Embryonic facial prominence (tissue), 1 donor: ENCODE data around the gene UCN2.
"Not testable (repeated sequence)": the region's sequence is repeated elsewhere in the genome, so short reads cannot be mapped to it uniquely, and the experiment has no call there.

Experiments used
- DNase-seq: peaks from one replicate; pipeline ENCODE4 v3.0.0-alpha.2; 2016; ENCODE audit errors: extremely low spot score

The UCN2 gene

DNA sequence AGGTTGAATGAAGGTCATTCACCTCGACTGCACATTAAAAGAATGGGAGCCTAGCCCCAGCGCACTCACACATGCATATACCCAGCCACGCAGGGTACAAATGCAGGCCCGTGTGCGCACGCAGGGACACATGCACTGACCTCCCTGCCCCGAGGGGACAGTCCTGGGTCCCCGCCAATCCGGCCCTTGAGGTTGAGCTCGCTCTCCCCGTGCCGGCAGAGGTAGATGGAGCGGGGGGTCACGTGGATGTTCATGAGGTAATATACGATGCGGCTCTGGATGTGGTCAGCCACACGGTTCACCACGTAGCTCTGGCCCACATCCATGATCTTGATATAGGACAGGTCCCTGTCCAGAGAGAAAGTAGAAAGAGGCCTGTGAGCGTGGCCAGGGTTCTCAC is 27.5 kb downstream of the UCN2 start:
- no peak for DNase-seq

- DNase-seq: no peak
These were observed 28.0 kb downstream of the UCN2 start for GRCh38 chr3:48535578-48535977.

DNA sequence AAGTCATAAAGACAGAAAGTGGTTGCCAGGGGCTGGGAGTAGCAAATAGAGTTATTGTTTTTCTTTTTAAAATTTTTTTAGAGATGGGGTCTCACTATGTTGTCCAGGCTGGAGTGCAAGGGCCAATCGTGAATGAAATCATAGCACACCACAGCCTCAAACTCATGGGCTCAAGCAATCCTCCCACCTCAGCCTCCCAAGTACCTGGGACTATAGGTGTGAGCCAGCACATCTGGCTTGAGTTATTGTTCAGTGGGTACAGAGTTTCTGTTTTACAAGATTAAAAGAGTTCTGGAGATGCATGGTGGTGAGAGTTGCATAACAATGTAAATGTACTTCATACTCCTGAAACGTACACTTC is 30.6 kb downstream of the UCN2 start:
- DNase-seq: no peak

- no peak for DNase-seq
These were observed 31.2 kb downstream of the UCN2 start for GRCh38 chr3:48532271-48532976.

- not testable (repeated sequence) for DNase-seq
These were observed 32.9 kb downstream of the UCN2 start for GRCh38 chr3:48530701-48531100.

DNA sequence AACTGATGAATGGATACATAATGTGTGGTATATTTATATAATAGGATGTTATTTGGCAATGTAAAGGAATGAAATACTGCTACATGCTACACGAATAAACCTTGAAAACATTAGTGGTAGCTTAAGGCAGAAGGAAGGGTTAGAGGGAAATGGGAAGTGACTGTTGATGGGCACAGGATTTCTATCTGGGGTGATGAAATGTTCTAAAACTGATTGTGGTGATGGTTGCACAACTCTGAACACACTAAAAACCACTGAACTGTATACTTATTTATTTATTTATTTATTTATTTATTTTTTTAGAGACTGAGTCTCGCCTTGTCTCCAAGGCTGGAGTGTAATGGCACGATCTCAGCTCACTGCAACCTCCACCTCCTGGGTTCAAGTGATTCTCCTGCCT is 34.8 kb downstream of the UCN2 start:
- DNase-seq: no peak

DNA sequence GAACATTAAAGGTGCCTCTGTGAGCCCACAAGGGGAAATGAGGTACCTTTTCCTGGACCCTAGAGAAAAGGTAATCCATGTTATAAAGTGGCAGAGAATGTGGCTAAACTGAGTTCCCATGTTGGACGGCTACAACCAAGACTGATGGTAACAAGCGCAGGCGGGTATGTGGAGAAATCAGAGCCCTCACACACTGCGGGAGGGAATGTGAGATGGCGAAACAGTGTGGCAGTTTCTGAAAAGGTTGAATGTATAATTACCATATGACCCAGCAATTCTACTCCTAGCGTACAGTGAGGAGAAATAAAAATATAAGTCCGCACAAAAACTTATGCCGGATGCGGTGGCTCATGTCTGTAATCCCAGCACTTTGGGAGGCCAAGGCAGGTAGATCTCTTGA is 35.5 kb downstream of the UCN2 start:
- no peak for DNase-seq

GRCh38 chr3:48524970-48525369 is 38.6 kb downstream of the UCN2 start:
- no peak for DNase-seq

DNA sequence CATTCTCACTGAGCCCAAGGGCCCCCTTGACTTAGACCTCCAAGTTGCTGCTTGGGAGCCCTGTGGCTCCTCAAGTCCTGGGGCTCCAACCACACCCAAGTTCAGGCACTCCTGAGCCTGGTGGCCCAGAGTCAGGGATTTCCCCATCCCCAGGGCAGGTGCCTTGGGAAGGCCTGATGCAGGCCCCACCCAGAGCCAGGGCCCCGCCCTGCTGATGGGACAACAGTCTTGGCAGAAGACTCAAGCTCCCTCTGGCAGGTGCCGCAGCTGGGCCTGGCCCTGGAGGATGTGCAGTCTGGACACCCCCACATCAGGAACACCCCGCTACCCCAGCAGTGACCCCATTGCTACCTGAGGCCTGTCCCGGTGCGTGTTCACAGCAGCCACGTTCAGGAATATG is 41.9 kb downstream of the UCN2 start:
- no peak for DNase-seq

- DNase-seq: no peak
These were observed 44.3 kb downstream of the UCN2 start for GRCh38 chr3:48519277-48519643.

DNA sequence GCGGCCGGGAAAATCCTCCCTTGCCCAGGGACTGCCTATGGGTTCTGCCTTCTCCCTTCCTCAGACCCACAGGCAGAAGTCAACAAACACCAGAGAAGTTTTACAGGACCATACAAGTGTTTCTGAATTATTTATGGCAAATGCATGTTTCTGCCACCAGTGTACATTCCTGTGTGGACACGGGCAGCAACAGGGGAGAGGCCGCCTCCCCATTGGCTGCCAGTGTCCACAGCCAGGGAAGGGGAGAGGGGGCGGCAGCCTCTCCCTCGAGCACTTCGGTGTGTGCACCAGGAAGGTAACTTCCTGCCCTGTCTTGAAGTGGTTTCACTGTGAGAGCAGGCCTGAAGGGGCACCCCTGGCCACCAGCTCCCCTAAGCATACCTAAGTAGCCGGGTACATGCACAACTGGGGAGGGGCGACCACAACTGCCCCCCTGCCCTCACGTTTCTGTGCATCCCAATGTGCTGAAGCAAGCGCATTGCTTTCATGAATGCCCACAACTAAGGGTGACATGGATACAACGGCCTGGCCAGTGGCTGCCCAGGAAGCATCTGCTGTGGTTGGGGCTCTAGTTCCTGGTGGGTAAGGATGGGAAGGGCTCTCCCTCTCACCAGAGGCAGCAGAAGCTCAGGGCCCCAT is 44.8 kb downstream of the UCN2 start:
- DNase-seq: no peak

- DNase-seq: no peak
These were observed 45.5 kb downstream of the UCN2 start for GRCh38 chr3:48518069-48518468.

GRCh38 chr3:48516571-48516970 is 47.0 kb downstream of the UCN2 start:
- no peak for DNase-seq

DNA sequence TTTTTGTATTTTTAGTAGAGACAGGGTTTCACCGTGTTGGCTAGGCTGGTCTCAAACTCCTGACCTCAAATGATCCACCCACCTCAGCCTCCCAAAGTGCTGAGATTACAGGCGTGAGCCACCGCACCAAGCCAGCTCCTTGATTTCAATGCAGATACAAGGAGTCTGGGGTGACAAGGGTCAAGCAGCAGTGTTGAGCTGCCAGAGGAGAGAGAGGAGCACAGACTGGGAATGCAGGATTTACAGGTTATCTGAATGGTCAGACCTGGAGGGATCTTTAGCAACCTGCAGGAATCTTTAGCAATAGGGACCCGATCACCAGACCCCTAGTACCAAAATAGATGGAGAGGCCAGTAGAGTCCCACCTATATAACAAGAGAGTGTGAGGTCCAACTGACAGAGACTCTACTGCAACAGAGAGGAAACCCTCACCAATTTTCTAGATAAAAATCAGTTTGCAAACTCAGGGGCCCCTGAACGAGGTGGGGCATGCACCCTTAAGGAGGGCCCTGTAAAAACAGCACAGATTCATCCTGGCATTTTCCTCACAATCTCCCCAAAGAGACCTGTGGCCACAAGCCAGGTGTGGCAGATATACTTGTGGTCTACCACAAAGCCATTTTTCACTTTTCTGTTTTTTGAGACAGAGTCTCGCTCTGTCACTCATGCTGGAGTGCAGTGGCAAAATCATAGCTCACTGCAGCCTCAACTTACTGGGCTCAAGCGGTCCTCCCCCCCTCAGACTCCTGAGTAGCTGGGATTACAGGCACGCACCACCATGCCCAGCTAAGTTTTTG is 49.0 kb downstream of the UCN2 start:
- no peak for DNase-seq
